ENCODE results near the gene SUMF2.

DNA sequence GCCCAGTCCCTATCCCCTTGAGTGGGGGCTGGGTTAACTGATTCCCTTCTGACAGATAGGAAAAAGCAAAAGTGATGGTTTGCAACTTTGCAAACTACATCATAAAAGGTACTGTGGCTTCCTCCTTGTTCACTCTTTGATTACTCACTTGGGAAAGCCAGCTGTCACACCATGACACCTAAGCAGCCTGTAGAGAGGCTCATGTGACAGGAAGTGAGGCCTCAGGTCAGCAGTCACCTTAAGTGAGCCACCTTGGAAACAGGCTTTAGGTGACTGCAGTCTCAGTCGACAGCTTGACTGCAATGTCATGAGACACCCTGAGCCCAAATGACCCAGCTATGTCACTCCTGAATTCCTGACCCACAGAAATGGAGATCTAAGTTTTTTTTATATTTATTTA is 46.5 kb downstream of the SUMF2 start:
- TF ChIP-seq, protein P1, sequence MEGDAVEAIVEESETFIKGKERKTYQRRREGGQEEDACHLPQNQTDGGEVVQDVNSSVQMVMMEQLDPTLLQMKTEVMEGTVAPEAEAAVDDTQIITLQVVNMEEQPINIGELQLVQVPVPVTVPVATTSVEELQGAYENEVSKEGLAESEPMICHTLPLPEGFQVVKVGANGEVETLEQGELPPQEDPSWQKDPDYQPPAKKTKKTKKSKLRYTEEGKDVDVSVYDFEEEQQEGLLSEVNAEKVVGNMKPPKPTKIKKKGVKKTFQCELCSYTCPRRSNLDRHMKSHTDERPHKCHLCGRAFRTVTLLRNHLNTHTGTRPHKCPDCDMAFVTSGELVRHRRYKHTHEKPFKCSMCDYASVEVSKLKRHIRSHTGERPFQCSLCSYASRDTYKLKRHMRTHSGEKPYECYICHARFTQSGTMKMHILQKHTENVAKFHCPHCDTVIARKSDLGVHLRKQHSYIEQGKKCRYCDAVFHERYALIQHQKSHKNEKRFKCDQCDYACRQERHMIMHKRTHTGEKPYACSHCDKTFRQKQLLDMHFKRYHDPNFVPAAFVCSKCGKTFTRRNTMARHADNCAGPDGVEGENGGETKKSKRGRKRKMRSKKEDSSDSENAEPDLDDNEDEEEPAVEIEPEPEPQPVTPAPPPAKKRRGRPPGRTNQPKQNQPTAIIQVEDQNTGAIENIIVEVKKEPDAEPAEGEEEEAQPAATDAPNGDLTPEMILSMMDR (IDR thresholded peaks at IDR 0.05; ENCODE audit: insufficient read depth, low read length, poor library complexity, severe bottlenecking), result no peak
- no peak for TF ChIP-seq EZH2phosphoT487 (conservative IDR thresholded peaks at IDR 0.05; ENCODE audit: low read length)
